Measurements from ENCODE around the gene IER5.

IER5 gene

DNA sequence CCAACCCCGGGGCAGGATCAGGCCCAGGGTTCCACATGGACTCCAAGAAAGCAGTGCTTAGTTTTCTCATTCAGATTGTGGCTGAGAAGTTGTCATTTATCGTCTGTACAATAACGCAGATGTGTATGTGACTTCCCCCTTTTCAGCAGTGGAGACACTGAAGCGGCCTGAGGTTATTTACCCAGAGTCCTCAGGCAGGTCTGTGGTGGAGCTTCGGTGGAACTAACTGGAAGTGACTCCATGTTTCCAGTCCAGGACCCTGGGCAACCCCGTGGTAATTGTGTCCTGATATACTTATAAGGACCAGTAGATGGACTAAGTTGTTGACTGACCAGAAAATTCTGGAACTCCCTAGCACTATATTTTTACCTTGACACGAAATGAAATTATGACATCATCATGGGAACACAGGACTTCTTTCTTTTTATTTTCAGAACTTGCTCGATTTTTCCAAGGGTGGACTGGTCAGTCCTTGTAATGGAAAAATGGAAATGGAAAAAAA lies 1.0 kb upstream of the IER5 start:
- Mint-ChIP-seq H3K4me1 (peaks cover 56% of the 10 kb centered on the region), H3K4me3 (peak overlapping the region; percentile 96), H3K27ac (peak overlapping the region; percentile 92), H3K27me3 (no peaks in the 10 kb centered on the region), H3K36me3 (peaks cover 38% of the 10 kb centered on the region), H3K9me3 (no peaks in the 10 kb centered on the region)
- peak; percentile 52 for ATAC-seq

DNA sequence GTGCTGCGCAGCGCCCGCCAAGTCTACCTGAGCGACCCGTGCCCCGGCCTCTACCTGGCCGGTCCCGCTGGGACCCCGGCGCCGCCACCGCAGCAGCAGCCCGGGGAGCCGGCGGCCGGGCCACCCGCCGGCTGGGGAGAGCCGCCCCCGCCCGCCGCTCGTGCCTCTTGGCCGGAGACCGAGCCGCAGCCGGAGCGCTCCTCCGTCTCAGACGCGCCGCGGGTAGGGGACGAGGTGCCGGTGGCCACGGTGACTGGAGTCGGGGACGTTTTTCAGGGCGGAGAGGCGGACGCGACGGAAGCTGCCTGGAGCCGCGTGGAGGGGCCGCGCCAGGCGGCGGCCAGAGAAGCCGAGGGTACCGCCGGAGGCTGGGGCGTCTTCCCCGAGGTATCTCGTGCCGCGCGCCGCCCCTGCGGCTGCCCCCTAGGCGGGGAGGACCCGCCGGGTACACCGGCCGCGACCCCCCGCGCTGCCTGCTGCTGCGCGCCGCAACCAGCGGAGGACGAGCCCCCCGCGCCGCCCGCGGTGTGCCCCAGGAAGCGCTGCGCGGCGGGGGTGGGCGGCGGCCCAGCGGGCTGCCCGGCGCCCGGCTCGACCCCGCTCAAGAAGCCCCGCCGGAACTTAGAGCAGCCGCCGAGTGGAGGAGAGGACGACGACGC lies 646 bp downstream of the IER5 start:
- Mint-ChIP-seq H3K36me3 (peaks cover 55% of the 10 kb centered on the region), H3K27me3 (no peaks in the 10 kb centered on the region), H3K4me3 (peak overlapping the region; percentile 97), H3K4me1 (peaks cover 67% of the 10 kb centered on the region), H3K27ac (peak overlapping the region; percentile 92), H3K9me3 (no peaks in the 10 kb centered on the region)
- ATAC-seq = peak; percentile 6

GRCh38 chr1:181089676-181090544 lies 1.4 kb downstream of the IER5 start:
- peak overlapping the region; percentile 97 for H3K4me3 Mint-ChIP-seq
- H3K4me1 Mint-ChIP-seq = peaks cover 69% of the 10 kb centered on the region
- peak overlapping the region; percentile 92 for H3K27ac Mint-ChIP-seq
- peak; percentile 74 for ATAC-seq
- no peaks in the 10 kb centered on the region for H3K27me3 Mint-ChIP-seq
- H3K36me3 Mint-ChIP-seq = peaks cover 62% of the 10 kb centered on the region
- H3K9me3 Mint-ChIP-seq = no peaks in the 10 kb centered on the region

GRCh38 chr1:181090641-181091126 lies 2.2 kb downstream of the IER5 start:
- ATAC-seq = no peak
- H3K27ac Mint-ChIP-seq = peak overlapping the region; percentile 92
- no peaks in the 10 kb centered on the region for H3K27me3 Mint-ChIP-seq
- H3K4me3 Mint-ChIP-seq = peak overlapping the region; percentile 97
- peaks cover 71% of the 10 kb centered on the region for H3K4me1 Mint-ChIP-seq
- no peaks in the 10 kb centered on the region for H3K9me3 Mint-ChIP-seq
- peaks cover 70% of the 10 kb centered on the region for H3K36me3 Mint-ChIP-seq

GRCh38 chr1:181091309-181092040 lies 3.0 kb downstream of the IER5 start:
- H3K4me3 Mint-ChIP-seq = peak overlapping the region; percentile 97
- H3K27me3 Mint-ChIP-seq = no peaks in the 10 kb centered on the region
- peaks cover 73% of the 10 kb centered on the region for H3K4me1 Mint-ChIP-seq
- ATAC-seq = no peak
- peak overlapping the region; percentile 92 for H3K27ac Mint-ChIP-seq
- no peaks in the 10 kb centered on the region for H3K9me3 Mint-ChIP-seq
- peaks cover 78% of the 10 kb centered on the region for H3K36me3 Mint-ChIP-seq

- Mint-ChIP-seq H3K4me1 (peaks cover 73% of the 10 kb centered on the region), H3K4me3 (peak overlapping the region; percentile 97), H3K27me3 (no peaks in the 10 kb centered on the region), H3K36me3 (peaks cover 80% of the 10 kb centered on the region), H3K9me3 (no peaks in the 10 kb centered on the region), H3K27ac (peak overlapping the region; percentile 92)
- ATAC-seq = no peak
These were observed 3.6 kb downstream of the IER5 start for GRCh38 chr1:181092056-181092455.

DNA sequence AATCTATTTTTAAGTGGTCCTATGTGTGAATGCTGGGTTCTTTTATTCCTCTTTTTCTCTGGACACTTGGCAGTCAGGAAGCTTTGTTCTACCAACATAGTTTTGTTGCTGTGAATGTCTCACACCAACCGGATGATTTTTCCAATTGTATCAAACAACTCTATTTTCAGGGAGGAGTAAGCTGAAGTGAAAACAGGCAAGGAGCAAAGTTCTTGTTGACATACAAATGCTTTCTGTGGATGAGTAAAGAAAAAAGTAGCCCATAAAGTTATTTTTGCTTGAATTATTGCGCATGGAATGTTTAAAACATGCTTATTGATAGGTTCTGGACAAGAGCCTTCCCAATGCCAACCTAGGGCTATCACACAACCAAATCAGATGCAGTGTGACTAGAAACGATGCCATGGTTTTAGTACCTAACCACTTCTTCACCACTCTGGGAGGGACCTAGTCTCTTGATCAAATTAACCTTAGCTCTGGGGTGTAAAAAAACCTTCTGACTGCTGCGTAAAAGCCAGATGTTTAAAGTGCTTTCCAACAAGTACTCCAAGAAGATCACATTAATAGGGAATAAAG lies 4.5 kb downstream of the IER5 start:
- Mint-ChIP-seq H3K4me3 (peak overlapping the region; percentile 74), H3K9me3 (no peaks in the 10 kb centered on the region), H3K36me3 (peaks cover 81% of the 10 kb centered on the region), H3K27ac (peak overlapping the region; percentile 30), H3K4me1 (peaks cover 71% of the 10 kb centered on the region), H3K27me3 (no peaks in the 10 kb centered on the region)
- no peak for ATAC-seq

DNA sequence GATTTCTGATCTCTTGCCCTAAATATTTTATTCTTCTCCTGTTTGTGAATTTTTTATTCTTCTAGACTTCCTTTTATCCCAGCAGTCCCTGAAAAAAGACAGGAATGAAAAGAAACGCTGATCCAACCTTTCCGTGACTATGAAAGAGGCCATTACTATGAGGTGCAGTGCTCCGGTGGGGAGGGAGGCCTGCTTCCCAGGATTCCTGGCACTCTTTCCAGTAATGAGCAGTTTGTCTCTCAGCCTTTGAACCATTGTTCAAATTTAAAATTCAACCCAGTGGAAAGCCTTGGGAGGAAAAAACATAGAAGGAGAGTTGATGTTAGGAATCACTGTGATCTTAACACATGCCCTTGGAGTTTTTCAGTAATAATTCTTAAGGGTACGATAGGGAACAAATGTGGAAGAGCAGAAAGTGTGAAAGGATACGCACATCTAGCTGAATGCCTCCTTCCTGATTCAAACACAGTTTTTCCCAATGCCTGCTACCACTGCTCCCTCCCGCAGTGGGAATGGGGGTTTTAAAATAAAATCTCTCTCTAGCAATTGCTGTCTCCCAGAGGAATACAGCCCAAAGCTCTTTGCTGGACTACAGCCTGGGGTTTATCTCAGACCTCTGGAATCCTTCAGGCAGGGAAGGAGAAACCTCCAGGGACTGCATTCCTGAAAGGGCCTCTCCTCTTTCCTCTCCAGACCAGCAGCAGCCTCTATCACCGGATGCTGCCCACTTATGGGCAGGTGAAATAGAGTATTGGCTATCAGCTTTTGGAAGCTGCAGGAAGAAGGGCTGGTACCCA lies 6.1 kb downstream of the IER5 start:
- H3K4me3 Mint-ChIP-seq = peak overlapping the region; percentile 27
- no peaks in the 10 kb centered on the region for H3K9me3 Mint-ChIP-seq
- H3K27me3 Mint-ChIP-seq = no peaks in the 10 kb centered on the region
- H3K36me3 Mint-ChIP-seq = peaks cover 75% of the 10 kb centered on the region
- H3K4me1 Mint-ChIP-seq = peaks cover 83% of the 10 kb centered on the region
- ATAC-seq = no peak
- no peak overlapping the region for H3K27ac Mint-ChIP-seq

- Mint-ChIP-seq H3K9me3 (no peaks in the 10 kb centered on the region), H3K27me3 (no peaks in the 10 kb centered on the region), H3K4me3 (no peak overlapping the region), H3K4me1 (peaks cover 90% of the 10 kb centered on the region), H3K27ac (no peak overlapping the region), H3K36me3 (peaks cover 69% of the 10 kb centered on the region)
- no peak for ATAC-seq
These were observed 6.8 kb downstream of the IER5 start for GRCh38 chr1:181095260-181095659.

DNA sequence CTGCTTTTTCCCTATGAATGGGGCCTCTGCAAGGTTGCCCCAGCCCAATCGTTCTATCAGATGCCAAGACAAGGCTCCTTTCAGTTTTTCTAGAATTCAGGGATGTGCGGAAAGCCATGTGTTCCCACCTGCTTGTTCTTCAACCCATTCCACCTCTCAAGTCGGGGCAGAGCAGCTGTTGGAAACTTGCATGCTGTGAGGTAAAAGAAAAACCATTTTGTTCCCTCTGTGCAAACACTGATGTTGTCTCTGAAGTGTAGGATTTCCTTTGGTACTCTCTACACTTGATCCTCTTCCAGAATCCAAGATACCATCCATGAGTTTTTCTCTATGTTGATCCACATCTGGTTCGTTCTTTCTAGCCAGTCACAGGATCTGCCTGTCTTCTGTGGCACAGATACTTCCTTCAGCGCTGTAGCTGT lies 7.3 kb downstream of the IER5 start:
- H3K27ac Mint-ChIP-seq = no peak overlapping the region
- peaks cover 64% of the 10 kb centered on the region for H3K36me3 Mint-ChIP-seq
- no peaks in the 10 kb centered on the region for H3K27me3 Mint-ChIP-seq
- no peak for ATAC-seq
- H3K4me3 Mint-ChIP-seq = no peak overlapping the region
- peaks cover 95% of the 10 kb centered on the region for H3K4me1 Mint-ChIP-seq
- H3K9me3 Mint-ChIP-seq = no peaks in the 10 kb centered on the region

DNA sequence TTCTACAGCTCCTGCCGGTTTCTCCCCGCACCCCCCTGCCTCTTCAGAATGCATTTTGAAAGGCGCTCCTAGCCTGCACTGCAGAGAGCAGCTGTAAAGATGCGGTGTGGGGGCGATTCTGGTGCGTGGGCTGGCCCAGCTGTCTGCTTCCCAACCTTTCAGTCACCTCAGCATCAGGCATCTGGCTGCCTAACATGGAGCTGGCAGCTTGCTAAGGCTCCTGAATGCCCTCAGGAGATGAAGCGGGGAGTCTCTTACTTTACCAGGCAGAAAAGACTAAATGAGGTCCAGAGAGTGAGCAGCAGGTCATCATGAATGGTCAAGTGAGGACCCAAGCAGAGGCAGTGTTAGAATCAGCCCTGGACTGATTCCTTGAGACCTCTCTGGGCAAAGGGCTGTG lies 8.7 kb downstream of the IER5 start:
- Mint-ChIP-seq H3K9me3 (no peaks in the 10 kb centered on the region), H3K36me3 (peaks cover 49% of the 10 kb centered on the region), H3K27ac (no peak overlapping the region), H3K4me3 (no peak overlapping the region), H3K27me3 (no peaks in the 10 kb centered on the region), H3K4me1 (peaks cover 85% of the 10 kb centered on the region)
- no peak for ATAC-seq

- H3K9me3 Mint-ChIP-seq = no peaks in the 10 kb centered on the region
- peaks cover 28% of the 10 kb centered on the region for H3K36me3 Mint-ChIP-seq
- H3K27me3 Mint-ChIP-seq = no peaks in the 10 kb centered on the region
- peak; percentile 75 for ATAC-seq
- peak overlapping the region; percentile 88 for H3K27ac Mint-ChIP-seq
- H3K4me1 Mint-ChIP-seq = peaks cover 79% of the 10 kb centered on the region
- peak overlapping the region; percentile 62 for H3K4me3 Mint-ChIP-seq
These were observed 10.9 kb downstream of the IER5 start for GRCh38 chr1:181099152-181100014.

- no peak for ATAC-seq
- H3K9me3 Mint-ChIP-seq = no peaks in the 10 kb centered on the region
- H3K36me3 Mint-ChIP-seq = peaks cover 20% of the 10 kb centered on the region
- H3K27me3 Mint-ChIP-seq = no peaks in the 10 kb centered on the region
- peaks cover 73% of the 10 kb centered on the region for H3K4me1 Mint-ChIP-seq
- peak overlapping the region; percentile 62 for H3K4me3 Mint-ChIP-seq
- peak overlapping the region; percentile 88 for H3K27ac Mint-ChIP-seq
These were observed 11.8 kb downstream of the IER5 start for GRCh38 chr1:181100015-181100905.

All from stimulated activated memory B cell treated with anti-CD40 and anti-IgM and Interleukin-4, amounts not matched to agents 10 μg/mL and 1 μg/mL and 100 μg/mL, for 72 hours (primary cell).